Heart right ventricle (tissue), 16 donors: ENCODE data around the gene RPA1. TPM values are rescaled to one million over a fixed set of nuclear protein-coding genes. Genes with fewer than 3 reads are reported as not detected.

Experiments used
- ATAC-seq, 8 donors: fragments of 200-7000 bp; cut with Tn5 transposase; one replicate each; pipeline ENCODE4 v1.9.1; 2020; ENCODE audit warnings: mild to moderate bottlenecking in 8 of 8, moderate library complexity in 8 of 8, moderate number of reproducible peaks in 1 of 8
- DNase-seq, 2 donors: peaks; one replicate each; pipeline ENCODE4 v3.0.0-alpha.2; 2020
- H3K27ac ChIP-seq, 10 donors: fragments of 200-600 bp; sonication (generic) in 2 of 10; one replicate each; pipeline versions ENCODE4 v1.5.0 to v1.8.0; 2020 to 2022; ENCODE audit warnings: mild to moderate bottlenecking in 3 of 10
- H3K27me3 ChIP-seq, 7 donors: fragments of 200-600 bp; one replicate each; pipeline ENCODE4 v1.8.0; 2021 to 2022; ENCODE audit warnings: mild to moderate bottlenecking in 2 of 7
- H3K36me3 ChIP-seq, 9 donors: fragments of 200-600 bp; sonication (generic) in 1 of 9; one replicate each; pipeline versions ENCODE4 v1.5.0 to v1.8.0; 2020 to 2022; ENCODE audit warnings: mild to moderate bottlenecking in 2 of 9
- H3K4me1 ChIP-seq, 9 donors: fragments of 200-600 bp; sonication (generic) in 1 of 9; one replicate each; pipeline versions ENCODE4 v1.5.0 to v1.8.0; 2020 to 2022; ENCODE audit warnings: mild to moderate bottlenecking in 4 of 9
- H3K4me3 ChIP-seq, 10 donors: fragments of 200-600 bp; sonication (generic) in 2 of 10; one replicate each; pipeline versions ENCODE4 v1.5.0 to v1.8.0; 2020 to 2022; ENCODE audit warnings: mild to moderate bottlenecking in 7 of 10, moderate library complexity in 2 of 10
- H3K9me3 ChIP-seq, 11 donors: fragments of 200-600 bp in 10 of 11; sonication (generic) in 2 of 11; one replicate each; pipeline versions ENCODE4 v1.5.0 to v1.8.0; 2013 to 2022; ENCODE audit warnings: mild to moderate bottlenecking in 2 of 11, control low read depth in 1 of 11, moderate library complexity in 1 of 11
- CTCF ChIP-seq, 9 donors: fragments of 200-600 bp; sonication (generic) in 2 of 9; IDR thresholded peaks; one replicate each; pipeline versions ENCODE4 v1.5.0 to v1.8.0; 2021 to 2022; ENCODE audit warnings: antibody characterized with exemption in 9 of 9, mild to moderate bottlenecking in 5 of 9, moderate library complexity in 1 of 9
- WGBS, 2 donors: extraction: QIAGEN DNeasy Blood & Tissue Kit; methylation state at CpG; one replicate each; pipeline ENCODE4 v1.1.7; 2013; ENCODE audit warnings: inconsistent platforms in 1 of 2; 5-methylcytosine and 5-hydroxymethylcytosine counted together
- intact Hi-C, 10 donors: fragments of 100-400 bp; cut with DNase I; formaldehyde crosslinking; loops; one replicate each; pipeline versions ENCODE4 v1.11.1 to v1.14.2; 2022
- polyA plus RNA-seq, 2 donors: library from polyadenylated mRNA; stranded (reverse); fragments of 200-250 nt; gene quantifications; one replicate each; pipeline ENCODE4 v1.2.3, GENCODE V29; 2013
- total RNA-seq, 10 donors: library from RNA; stranded (reverse); fragmentation: NEBNext Ultra II Directional in 3 of 10; extraction: Animal tissue kit (Norgen Biotek cat#: 25700) in 3 of 10; gene quantifications; one replicate each; pipeline versions ENCODE4 v1.2.1 to v1.2.4, GENCODE V29; 2021 to 2023
- donor health status: Arrhythmogenic right ventricular cardiomyopathy.
- donor health status: ischemic (EF 13 %, LVEDD 7.1; RV severe dilation, severe dysfunction).
- donor health status: healthy with polysubstance abuse.
- donor health status: DM: no; HTN: yes; CAD: no.
- donor health status: DM: no; HTN: no; CAD: no.
- donor health status: ischemic (EF 25% LVEDD 6.9; RV normal size, moderate dysfunction).
- donor health status: ischemic (EF 25% LVEDD 5.7; RV mildly dilated, moderate dysfunction).
- donor health status: healthy.
- donor health status: DM: yes; HTN: yes; CAD: no.
- donor health status: Ischemic cardiomyopathy.
- donor health status: ischemic (EF 35%, LVEDD 5.7; RV mildly dilated, moderate dysfunction).
- donor health status: nonischemic (EF 11% LVEDD 7.7; RV severe dilation, severe dysfunction).
- donor health status: DM: yes; HTN: yes; CAD: no.
- donor health status: PGD.
- donor health status: ischemic (EF 29% LVEDD 5.4; RV normal size, mild dysfunction).
- donor health status: nonischemic (EF 23%, LVEDD 6.1; RV moderate dilation, normal function).

RPA1 gene
- total and polyA plus RNA-seq, 12 donors: 7.2 to 96.6 (median 65.9) TPM

GRCh38 chr17:1941272-1942065, 111.7 kb downstream of the RPA1 start:
- DNase-seq (no peak), ATAC-seq (no peak)
- Histone ChIP-seq H3K9me3 (no peaks in the 10 kb centered on the region), H3K27ac (no peak overlapping the region), H3K4me1 (peaks cover 0 to 8% (median 0%) of the 10 kb centered on the region in 9 donors), H3K4me3 (no peak overlapping the region), H3K27me3 (no peaks in the 10 kb centered on the region), H3K36me3 (no peaks in the 10 kb centered on the region)
- intact Hi-C loops: no loop called here
- 70 to 73% methylated on average over 23 of the region's 23 CpGs for WGBS, 2 donors
- no peak for TF ChIP-seq CTCF (IDR thresholded peaks at IDR 0.05)

- intact Hi-C loops: no loop called here
Observed at GRCh38 chr17:1942066-1942365, 112.2 kb downstream of the RPA1 start.

GRCh38 chr17:1942666-1943435, 113.0 kb downstream of the RPA1 start:
- Histone ChIP-seq H3K4me1 (peaks cover 0 to 12% (median 4%) of the 10 kb centered on the region in 9 donors), H3K27me3 (no peaks in the 10 kb centered on the region), H3K9me3 (no peaks in the 10 kb centered on the region), H3K27ac (no peak overlapping the region), H3K36me3 (no peaks in the 10 kb centered on the region), H3K4me3 (no peak overlapping the region)
- WGBS, 2 donors: 86 to 88% methylated on average over 21 of the region's 21 CpGs
- ATAC-seq: no peak
- DNase-seq: no peak
- no peak for TF ChIP-seq CTCF (IDR thresholded peaks at IDR 0.05)
- intact Hi-C loops: no loop called here

More at GRCh38 chr17:1942066-1942365, 112.2 kb downstream of the RPA1 start:
- Histone ChIP-seq H3K27ac (no peak overlapping the region), H3K36me3 (no peaks in the 10 kb centered on the region), H3K4me3 (no peak overlapping the region), H3K4me1 (peaks cover 0 to 8% (median 3%) of the 10 kb centered on the region in 9 donors), H3K9me3 (no peaks in the 10 kb centered on the region), H3K27me3 (no peaks in the 10 kb centered on the region)
- no peak for TF ChIP-seq CTCF (IDR thresholded peaks at IDR 0.05)
- DNase-seq (no peak), ATAC-seq (no peak)
- 81 to 92% methylated on average over 6 to 7 of the region's 7 CpGs for WGBS, 2 donors

GRCh38 chr17:1943436-1943831, 113.6 kb downstream of the RPA1 start:
- no peak overlapping the region for H3K27ac ChIP-seq
- DNase-seq (no peak), ATAC-seq (no peak)
- intact Hi-C loops: no loop called here
- no peak overlapping the region for H3K4me3 ChIP-seq
- no peaks in the 10 kb centered on the region for H3K36me3 ChIP-seq
- TF ChIP-seq CTCF (IDR thresholded peaks at IDR 0.05): no peak
- H3K4me1 ChIP-seq: peaks cover 0 to 15% (median 4%) of the 10 kb centered on the region in 9 donors
- no peaks in the 10 kb centered on the region for H3K9me3 ChIP-seq
- 61 to 65% methylated on average over 11 of the region's 11 CpGs for WGBS, 2 donors
- H3K27me3 ChIP-seq: no peaks in the 10 kb centered on the region
